Endothelial cell of hepatic sinusoid (primary cell): ENCODE results near the gene NUP188.

ENCODE experiments used
- in situ Hi-C: cut with HindIII; loops from 2 replicates; pipeline ENCODE4 v1.10.0; 2017; ENCODE audit warnings: low sequenced_read_pairs

The NUP188 gene

DNA sequence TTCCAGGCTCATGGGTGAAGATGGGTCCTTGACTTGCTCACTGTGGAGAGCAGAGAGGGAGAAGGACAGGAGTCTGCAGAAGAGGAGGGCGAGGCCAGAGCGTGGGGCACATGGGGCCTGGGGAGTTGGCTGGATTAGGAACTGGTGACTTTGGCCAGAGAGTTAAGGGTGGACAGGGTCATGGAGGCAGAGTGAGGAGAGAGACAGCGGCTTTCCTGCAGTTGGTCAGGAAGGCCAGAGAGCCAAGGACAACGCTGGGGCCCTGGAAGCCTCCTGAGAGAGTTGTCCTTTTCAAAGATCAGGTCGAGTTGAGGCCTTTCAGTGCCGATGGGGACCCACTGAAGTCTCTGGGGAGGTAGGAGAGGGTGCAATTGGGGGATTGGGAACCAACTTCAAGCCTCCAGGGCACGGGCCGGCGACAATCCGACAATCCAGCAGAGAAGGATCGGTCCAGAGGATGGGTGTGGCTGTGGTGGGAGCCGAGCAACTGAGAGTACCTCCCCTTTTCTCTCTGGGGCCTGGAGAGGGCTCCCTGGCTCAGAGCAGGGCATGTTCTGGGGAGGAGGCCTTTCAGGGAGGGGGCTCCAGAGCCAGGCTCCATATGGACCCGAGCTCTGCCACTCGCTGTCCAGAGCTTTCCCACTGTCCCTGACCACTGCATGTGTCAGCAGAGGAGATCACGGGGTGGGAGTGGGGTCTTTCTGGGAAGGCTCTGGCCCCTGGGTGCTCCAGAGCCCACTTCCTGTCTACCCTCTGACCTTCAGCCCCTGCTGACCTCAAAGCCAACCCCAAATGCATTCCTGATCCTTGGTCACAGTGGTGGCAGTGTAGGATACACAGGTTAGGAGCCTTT is 34.2 kb upstream of the NUP188 start:
- in situ Hi-C loops: no loop called here

- in situ Hi-C loops: no loop called here
Measured at GRCh38 chr9:128913995-128914772, 33.3 kb upstream of the NUP188 start.

- in situ Hi-C loops: no loop called here
Measured at GRCh38 chr9:128916204-128916603, 31.3 kb upstream of the NUP188 start.

DNA sequence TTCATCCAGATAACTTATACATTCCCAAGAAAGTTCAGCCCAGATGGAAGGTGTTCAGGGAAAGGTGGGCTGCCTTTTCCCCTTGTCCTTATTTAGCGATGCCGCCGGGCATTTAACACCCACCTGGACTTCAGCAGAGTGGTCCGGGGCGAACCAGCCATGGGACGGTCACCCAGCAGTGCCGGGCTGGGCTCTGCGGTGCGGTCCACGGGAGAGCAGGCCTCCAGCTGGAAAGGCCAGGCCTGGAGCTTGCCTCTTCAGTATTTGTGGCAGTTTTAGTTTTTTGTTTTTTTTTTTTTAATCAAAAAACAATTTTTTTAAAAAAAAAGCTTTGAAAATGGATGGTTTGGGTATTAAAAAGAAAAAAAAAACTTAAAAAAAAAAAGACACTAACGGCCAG is 30.8 kb upstream of the NUP188 start:
- in situ Hi-C loops: no loop called here

- in situ Hi-C loops: no loop called here
Measured at GRCh38 chr9:128917151-128917849, 30.2 kb upstream of the NUP188 start.

DNA sequence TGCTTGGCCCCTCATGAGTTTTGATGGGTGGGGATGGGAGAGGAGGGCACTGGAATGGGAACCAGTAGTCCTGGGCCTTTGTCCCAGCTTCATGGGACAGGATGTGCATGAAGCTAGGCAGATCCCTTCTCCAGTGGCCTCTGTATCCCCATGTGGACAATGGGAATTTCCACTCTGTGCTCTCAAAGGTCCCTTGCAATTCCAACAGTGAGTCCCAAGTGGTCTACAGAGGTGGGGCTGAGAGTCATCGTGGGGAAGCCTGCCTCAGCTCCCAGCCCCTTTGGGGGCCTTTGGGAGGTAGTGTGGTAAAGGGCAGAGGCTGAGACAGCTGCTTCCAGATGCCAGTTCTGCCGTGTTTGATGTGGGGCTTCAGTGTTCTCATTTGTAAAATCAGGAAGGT is 28.6 kb upstream of the NUP188 start:
- in situ Hi-C loops: no loop called here

DNA sequence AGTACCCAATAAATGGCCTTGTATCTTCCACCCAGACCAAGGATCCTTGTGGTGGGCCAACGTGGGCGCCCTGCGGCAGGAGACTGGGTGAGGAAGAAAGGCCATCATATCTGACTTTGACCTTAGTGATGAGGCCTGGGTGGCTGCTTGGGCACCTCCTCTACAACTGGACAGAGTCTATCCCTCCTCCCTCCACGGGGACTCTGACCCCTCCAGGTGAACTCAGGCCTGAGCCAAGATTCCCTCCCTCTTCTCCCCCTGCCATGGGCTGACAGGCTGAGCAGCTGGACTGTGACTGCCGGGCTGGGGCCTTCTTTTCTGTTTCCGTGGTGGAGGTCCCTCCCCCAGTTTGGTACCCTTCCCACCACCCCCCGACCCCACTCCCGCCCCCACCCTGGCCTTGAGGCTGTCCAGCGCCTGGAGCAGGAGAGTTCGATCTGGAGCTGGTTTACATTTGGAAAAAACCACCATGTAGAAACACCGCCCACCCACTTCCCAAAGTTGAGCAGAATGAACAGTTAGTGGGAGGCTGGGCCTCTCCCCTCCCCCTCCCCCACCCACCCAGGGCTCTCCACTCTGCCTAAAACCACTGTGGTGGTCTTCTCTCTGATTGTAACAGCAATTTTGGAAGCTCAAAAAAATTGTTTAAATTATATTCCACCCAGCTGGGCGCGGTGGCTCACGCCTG is 28.0 kb upstream of the NUP188 start:
- in situ Hi-C loops: no loop called here

DNA sequence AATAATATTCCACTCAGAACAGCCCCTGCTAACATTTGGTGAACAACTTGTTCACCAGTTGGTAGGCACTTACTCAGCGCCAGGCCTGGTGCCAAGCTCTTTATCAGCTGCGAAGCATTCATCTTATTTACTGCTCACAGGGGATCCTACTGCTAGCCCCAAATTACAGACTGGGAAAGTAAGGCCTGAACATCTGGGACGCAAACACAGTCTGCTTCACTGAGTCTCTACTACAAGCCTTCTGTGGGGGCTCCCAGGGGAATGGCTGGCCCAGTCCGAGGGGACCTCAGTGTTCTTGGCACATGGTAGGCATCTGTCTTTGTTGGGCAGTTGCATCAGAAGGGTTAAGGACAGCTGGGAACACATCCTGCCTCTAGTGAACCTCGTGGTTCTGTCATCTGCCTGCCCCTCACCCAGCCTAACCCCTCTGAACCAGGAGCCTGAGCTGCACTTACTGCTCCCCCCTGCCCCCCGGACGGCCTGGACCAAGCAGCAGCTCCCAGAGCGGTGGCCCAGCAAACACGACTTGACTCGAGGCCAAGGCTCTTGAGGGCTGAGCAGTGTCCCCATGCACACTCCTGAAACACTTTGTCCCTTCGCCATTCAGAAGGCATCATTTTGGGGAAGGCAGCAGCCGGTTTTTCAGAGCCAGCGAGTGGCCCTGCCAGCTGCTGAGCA is 27.0 kb upstream of the NUP188 start, which contains the start of gene PHYHD1:
PHYHD1 (plus strand) TSS at position 602 of the 678 bp plus-strand sequence. CDS start 1,342 bp downstream, outside the sequence.
- in situ Hi-C loops: no loop called here

GRCh38 chr9:128921881-128922763 is 25.4 kb upstream of the NUP188 start:
- in situ Hi-C loops: no loop called here

GRCh38 chr9:128923493-128923883 is 24.0 kb upstream of the NUP188 start:
- in situ Hi-C loops: no loop called here

GRCh38 chr9:128927731-128928411 is 19.6 kb upstream of the NUP188 start:
- in situ Hi-C loops: no loop called here

DNA sequence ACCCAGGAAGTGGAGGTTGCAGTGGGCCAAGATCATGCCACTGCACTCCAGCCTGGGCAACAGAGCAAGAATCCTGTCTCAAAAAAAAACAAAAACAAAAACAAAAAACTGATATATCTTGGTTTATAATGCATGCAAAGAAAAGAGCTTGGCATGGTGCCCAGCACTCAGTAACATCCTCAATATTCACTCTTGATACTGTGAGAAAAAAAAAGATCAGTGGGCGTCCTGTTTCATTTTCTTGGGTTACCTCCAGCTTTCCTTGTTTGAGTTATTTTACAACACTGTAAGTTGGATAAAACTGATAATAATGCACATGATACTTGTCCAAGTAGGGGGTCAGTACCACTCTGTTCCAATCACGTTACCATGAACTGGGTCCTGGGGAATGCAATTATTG is 18.9 kb upstream of the NUP188 start:
- in situ Hi-C loops: no loop called here

DNA sequence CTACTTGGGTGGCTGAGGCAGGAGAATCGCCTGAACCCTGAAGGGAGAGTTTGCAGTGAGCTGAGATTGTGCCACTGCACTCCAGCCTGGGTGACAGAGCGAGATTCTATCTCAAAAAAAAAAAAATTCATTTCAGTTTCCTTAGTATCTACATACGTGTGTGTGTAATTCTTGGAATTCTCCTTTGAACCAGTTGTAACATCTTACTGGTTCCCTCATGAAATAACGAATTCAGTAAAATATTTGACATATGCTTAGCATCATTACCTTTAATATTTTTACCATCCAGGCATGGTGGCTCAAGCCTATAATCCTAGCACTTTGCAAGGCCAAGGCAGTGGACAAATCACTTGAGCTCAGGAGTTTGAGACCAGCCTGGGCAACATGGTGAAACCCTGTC is 17.9 kb upstream of the NUP188 start:
- in situ Hi-C loops: no loop called here

DNA sequence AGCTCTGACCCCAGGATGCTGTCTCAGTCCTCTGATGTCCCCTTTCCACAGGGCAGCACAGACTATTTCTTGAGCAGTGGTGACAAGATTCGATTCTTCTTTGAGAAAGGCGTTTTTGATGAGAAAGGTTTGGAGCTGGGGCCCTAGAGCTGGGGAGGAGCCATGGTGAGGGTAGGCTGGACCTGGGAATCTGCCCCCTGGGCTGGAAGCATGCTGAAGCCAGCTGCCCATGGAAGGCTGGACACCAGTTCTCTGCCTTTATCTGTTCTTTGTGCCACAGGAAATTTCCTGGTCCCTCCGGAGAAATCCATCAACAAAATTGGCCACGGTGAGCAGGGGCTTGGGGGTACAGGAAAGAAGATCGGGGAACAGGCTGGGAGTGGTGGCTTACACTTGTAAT is 13.8 kb upstream of the NUP188 start:
- in situ Hi-C loops: loop anchor here (10.0 kb wide), 1 partner anchor 101 kb away; the partner anchor contains the start of gene MIGA2

GRCh38 chr9:128936171-128936865 is 11.2 kb upstream of the NUP188 start:
- in situ Hi-C loops: loop anchor here (10.0 kb wide), 1 partner anchor 98 kb away; the partner anchor contains the start of gene MIGA2

DNA sequence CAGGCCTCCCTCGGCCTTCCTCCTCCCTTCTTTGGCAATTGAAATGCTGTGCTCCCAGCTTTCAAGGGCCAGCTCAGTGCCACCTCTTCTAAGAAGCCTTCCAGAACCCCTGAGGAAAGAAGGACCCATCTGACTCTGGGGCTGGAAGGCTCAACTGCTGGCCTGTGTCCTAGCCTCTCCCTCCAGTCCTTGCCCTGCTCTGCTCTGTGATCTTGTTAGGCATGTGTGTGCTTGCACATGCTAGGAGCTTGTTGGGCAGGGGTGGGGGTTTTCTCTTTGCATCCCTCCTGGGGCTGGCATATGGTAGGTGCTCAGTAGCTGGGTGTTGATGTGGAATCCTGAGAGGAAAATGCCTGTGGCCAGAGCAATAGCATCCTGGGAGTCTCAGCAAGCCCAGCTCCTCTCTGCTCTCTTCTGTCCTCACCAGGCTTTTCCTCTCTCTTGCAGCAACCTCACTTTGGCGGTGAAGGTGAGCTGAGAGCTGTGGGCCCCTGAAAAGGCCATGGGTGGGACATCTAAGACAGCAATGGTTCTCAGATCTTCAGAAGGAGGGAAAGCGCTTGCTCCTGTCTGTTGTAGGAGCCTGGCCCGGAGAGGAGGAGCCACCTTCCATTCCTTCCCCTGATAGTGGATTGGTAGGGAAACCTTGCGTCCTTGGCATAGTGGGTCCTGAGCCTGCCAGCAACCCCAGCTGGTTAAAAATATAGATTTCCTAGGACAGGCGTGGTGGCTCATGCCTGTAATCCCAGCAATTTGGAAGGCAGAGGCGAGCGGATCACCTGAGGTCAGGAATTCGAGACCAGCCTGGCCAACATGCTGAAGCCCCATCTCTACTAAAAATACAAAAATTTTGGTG is 10.0 kb upstream of the NUP188 start:
- in situ Hi-C loops: loop anchor here (10.0 kb wide), 1 partner anchor 97 kb away; the partner anchor contains the start of gene MIGA2
